ENCODE measurements around the gene FXYD6.

DNA sequence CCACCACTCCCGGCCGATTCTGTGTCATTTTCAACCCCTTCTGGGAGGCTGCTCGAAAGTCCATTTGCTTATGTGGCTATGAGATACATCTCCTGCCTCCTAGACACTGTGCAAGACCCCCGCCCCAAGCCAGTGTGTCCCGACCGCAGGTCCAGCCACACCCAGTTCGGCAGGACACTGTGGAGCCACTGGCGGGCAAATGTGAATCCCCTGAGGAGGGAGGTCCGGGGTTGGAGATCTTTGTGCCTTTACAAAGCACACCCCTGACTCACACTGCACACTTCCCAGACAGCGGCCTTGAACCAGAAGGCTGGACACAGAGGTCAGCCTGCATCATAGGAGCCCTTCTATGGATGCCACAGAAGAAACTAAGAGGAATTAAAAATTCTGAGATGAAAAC lies 17.4 kb downstream of the FXYD6 start:
- TF ChIP-seq, protein P1, sequence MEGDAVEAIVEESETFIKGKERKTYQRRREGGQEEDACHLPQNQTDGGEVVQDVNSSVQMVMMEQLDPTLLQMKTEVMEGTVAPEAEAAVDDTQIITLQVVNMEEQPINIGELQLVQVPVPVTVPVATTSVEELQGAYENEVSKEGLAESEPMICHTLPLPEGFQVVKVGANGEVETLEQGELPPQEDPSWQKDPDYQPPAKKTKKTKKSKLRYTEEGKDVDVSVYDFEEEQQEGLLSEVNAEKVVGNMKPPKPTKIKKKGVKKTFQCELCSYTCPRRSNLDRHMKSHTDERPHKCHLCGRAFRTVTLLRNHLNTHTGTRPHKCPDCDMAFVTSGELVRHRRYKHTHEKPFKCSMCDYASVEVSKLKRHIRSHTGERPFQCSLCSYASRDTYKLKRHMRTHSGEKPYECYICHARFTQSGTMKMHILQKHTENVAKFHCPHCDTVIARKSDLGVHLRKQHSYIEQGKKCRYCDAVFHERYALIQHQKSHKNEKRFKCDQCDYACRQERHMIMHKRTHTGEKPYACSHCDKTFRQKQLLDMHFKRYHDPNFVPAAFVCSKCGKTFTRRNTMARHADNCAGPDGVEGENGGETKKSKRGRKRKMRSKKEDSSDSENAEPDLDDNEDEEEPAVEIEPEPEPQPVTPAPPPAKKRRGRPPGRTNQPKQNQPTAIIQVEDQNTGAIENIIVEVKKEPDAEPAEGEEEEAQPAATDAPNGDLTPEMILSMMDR (IDR thresholded peaks at IDR 0.05; ENCODE audit: control extremely low read depth in 1 of 3, insufficient read depth in 1 of 3, low read depth in 1 of 3, low read length in 3 of 3), result no peak
- TF ChIP-seq ZNF274 (IDR thresholded peaks at IDR 0.05; ENCODE audit: borderline replicate concordance, extremely low read depth, low read length) (no peak), CEBPB (IDR thresholded peaks at IDR 0.05; ENCODE audit: low read depth, low read length) (no peak), SP1 (IDR thresholded peaks at IDR 0.05; ENCODE audit: low read depth, low read length) (no peak), NRF1 (IDR thresholded peaks at IDR 0.05; ENCODE audit: low read depth, low read length) (no peak), MAFK (IDR thresholded peaks at IDR 0.05; ENCODE audit: low read depth, low read length) (no peak), POLR2A (IDR thresholded peaks at IDR 0.05; ENCODE audit: control extremely low read depth in 1 of 2, low read depth in 2 of 2, low read length in 2 of 2) (no peak)
